NCI-H187 treated with DMSO at 0.1 percent for 48 hours (cell line): ENCODE data around the gene CCDC187.
"Not testable (repeated sequence)": the region's sequence is repeated elsewhere in the genome, so short reads cannot be mapped to it uniquely, and the experiment has no call there.

Source experiments
- DNase-seq: peaks from one replicate; lab custom pipeline; 2025; lab: John Stamatoyannopoulos, UW

The CCDC187 gene

GRCh38 chr9:136303825-136304416, at the start of gene CCDC187:
Gene CCDC187 (minus strand): TSS chr9:136304094. CDS start chr9:136303830, 264 bp downstream.
- DNase-seq = no peak

GRCh38 chr9:136353088-136353487, 49.2 kb upstream of the CCDC187 start:
- DNase-seq = no peak

- no peak for DNase-seq
Measured at GRCh38 chr9:136352682-136353081, 48.8 kb upstream of the CCDC187 start.

- not testable (repeated sequence) for DNase-seq
Measured at GRCh38 chr9:136351868-136352267, 48.0 kb upstream of the CCDC187 start.

GRCh38 chr9:136351252-136351800, 47.4 kb upstream of the CCDC187 start:
- DNase-seq = no peak

- no peak for DNase-seq
Measured at GRCh38 chr9:136349546-136349945, 45.7 kb upstream of the CCDC187 start.

GRCh38 chr9:136348691-136349090, 44.8 kb upstream of the CCDC187 start:
- no peak for DNase-seq

- DNase-seq = no peak
Measured at GRCh38 chr9:136347472-136348256, 43.8 kb upstream of the CCDC187 start.

GRCh38 chr9:136346927-136347465, 43.1 kb upstream of the CCDC187 start:
- DNase-seq = no peak

- no peak for DNase-seq
Measured at GRCh38 chr9:136346157-136346481, 42.2 kb upstream of the CCDC187 start.

GRCh38 chr9:136345281-136346156, 41.6 kb upstream of the CCDC187 start:
- DNase-seq = no peak

GRCh38 chr9:136344544-136345280, 40.8 kb upstream of the CCDC187 start:
- no peak for DNase-seq

- DNase-seq = no peak
Measured at GRCh38 chr9:136343884-136344269, 40.0 kb upstream of the CCDC187 start.

- no peak for DNase-seq
Measured at GRCh38 chr9:136343121-136343883, 39.4 kb upstream of the CCDC187 start.

GRCh38 chr9:136342181-136343120, 38.6 kb upstream of the CCDC187 start:
- no peak for DNase-seq

- no peak for DNase-seq
Measured at GRCh38 chr9:136341769-136342168, 37.9 kb upstream of the CCDC187 start.

GRCh38 chr9:136341042-136341655, 37.3 kb upstream of the CCDC187 start:
- DNase-seq = no peak

GRCh38 chr9:136340356-136341041, 36.6 kb upstream of the CCDC187 start:
- no peak for DNase-seq

GRCh38 chr9:136339958-136340310, 36.0 kb upstream of the CCDC187 start:
- no peak for DNase-seq
